Progenitor cell of endocrine pancreas (in vitro differentiated cells): ENCODE measurements around the gene PAM. TPM values are rescaled to one million over a fixed set of nuclear protein-coding genes. Genes with fewer than 3 reads are reported as not detected.

Source experiments
- DNase-seq: peaks from one replicate; pipeline ENCODE4 v3.0.0; 2021; ENCODE audit warnings: low spot score; ENCODE audit not compliant: unreplicated experiment
- H3K27ac Mint-ChIP-seq: 2 replicates; pipeline ENCODE4 v1.8.0; 2021; ENCODE audit warnings: mild to moderate bottlenecking, moderate library complexity, mixed read lengths
- H3K27me3 Mint-ChIP-seq: 2 replicates; pipeline ENCODE4 v1.8.0; 2021; ENCODE audit warnings: mixed read lengths
- H3K36me3 Mint-ChIP-seq: 2 replicates; pipeline ENCODE4 v1.8.0; 2022; ENCODE audit warnings: mixed read lengths; ENCODE audit not compliant: insufficient read depth
- H3K4me1 Mint-ChIP-seq: 2 replicates; pipeline ENCODE4 v1.8.0; 2021; ENCODE audit warnings: low read depth, mixed read lengths
- H3K4me3 Mint-ChIP-seq: 2 replicates; pipeline ENCODE4 v1.8.0; 2021; ENCODE audit warnings: low read depth, mild to moderate bottlenecking, moderate library complexity, mixed read lengths
- H3K9me3 Mint-ChIP-seq: 2 replicates; pipeline ENCODE4 v1.8.0; 2021; ENCODE audit warnings: low read depth, mixed read lengths
- total RNA-seq: library from RNA; stranded (reverse); gene quantifications from 2 replicates; pipeline ENCODE4 v1.2.1, GENCODE V29; 2021
- TF ChIP-seq, protein P1 (sequence below): fragments of 200-600 bp; sonication (generic); IDR thresholded peaks from one replicate; pipeline ENCODE4 v1.5.0; 2021; ENCODE audit warnings: antibody characterized with exemption, mild to moderate bottlenecking; ENCODE audit not compliant: unreplicated experiment

PAM gene
- total RNA-seq, 1 donor from 2014 or later = 111 TPM

DNA sequence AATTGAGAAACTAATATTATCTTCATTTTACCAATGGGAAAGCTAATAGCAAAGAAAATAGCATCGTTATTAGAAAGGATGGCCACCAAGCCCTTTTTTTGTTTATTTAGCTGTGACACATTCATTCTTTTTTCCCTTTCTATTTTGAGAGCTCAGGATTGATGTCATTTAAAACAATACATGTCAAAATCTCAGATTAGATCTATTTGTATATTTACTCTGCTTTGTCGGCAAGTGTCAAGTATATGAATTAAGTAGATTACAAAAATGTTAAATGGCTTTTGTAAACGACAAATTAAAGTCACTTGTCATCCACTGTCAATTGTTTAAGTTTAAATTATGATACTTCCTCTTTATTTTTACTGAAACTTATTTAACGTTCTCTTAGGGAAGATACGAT lies 118.9 kb downstream of the PAM start:
- H3K36me3 Mint-ChIP-seq = peaks cover 8% of the 10 kb centered on the region
- TF ChIP-seq, protein P1, sequence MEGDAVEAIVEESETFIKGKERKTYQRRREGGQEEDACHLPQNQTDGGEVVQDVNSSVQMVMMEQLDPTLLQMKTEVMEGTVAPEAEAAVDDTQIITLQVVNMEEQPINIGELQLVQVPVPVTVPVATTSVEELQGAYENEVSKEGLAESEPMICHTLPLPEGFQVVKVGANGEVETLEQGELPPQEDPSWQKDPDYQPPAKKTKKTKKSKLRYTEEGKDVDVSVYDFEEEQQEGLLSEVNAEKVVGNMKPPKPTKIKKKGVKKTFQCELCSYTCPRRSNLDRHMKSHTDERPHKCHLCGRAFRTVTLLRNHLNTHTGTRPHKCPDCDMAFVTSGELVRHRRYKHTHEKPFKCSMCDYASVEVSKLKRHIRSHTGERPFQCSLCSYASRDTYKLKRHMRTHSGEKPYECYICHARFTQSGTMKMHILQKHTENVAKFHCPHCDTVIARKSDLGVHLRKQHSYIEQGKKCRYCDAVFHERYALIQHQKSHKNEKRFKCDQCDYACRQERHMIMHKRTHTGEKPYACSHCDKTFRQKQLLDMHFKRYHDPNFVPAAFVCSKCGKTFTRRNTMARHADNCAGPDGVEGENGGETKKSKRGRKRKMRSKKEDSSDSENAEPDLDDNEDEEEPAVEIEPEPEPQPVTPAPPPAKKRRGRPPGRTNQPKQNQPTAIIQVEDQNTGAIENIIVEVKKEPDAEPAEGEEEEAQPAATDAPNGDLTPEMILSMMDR = no peak
- H3K27me3 Mint-ChIP-seq = peaks cover 45% of the 10 kb centered on the region
- DNase-seq = no peak
- H3K9me3 Mint-ChIP-seq = peaks cover 5% of the 10 kb centered on the region
- peaks cover 28% of the 10 kb centered on the region for H3K4me1 Mint-ChIP-seq
- H3K4me3 Mint-ChIP-seq = no peak overlapping the region
- no peak overlapping the region for H3K27ac Mint-ChIP-seq

DNA sequence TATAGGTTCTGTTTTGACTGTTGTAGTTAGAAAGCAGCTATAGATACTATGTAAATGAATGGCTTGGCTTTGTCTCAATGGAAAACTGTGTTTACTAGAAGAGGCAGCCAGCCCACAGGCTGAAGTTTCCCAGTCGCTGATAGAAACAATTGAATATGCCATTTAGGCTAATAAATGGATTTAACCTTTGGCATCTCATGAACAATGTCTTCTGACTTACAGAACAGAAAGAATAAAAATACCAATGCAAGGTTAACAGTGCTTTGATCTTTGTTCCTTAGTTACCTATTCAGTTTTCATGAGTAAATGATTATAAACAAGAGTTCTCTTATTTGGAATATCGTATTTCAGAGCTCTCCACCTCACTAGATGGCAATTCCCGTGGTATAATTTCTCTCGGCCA lies 120.6 kb downstream of the PAM start:
- no peak for DNase-seq
- H3K4me3 Mint-ChIP-seq = no peak overlapping the region
- no peaks in the 10 kb centered on the region for H3K9me3 Mint-ChIP-seq
- H3K27me3 Mint-ChIP-seq = peaks cover 34% of the 10 kb centered on the region
- peaks cover 4% of the 10 kb centered on the region for H3K36me3 Mint-ChIP-seq
- TF ChIP-seq, protein P1 = no peak
- peaks cover 28% of the 10 kb centered on the region for H3K4me1 Mint-ChIP-seq
- H3K27ac Mint-ChIP-seq = peak overlapping the region; percentile 30

DNA sequence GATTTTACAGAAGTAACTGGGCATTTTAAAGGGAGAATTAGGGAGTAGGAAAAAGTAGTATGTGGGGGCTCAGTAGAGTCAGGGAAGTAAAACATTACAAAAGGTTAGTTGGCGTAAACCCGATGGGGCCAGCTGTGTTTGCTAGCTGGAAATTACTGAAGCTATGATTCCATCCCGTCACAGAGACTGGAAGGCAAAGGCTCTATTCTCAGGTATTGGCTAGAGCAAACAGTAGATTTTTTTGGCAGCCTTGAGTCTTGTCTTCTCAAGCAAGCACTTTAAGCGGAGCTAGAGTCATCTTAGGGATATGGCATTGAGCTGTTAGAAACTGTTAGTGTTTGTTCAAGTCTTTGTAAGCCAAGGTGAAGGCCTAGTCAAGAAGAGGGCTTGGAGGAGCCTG lies 121.5 kb downstream of the PAM start:
- peaks cover 27% of the 10 kb centered on the region for H3K27me3 Mint-ChIP-seq
- H3K36me3 Mint-ChIP-seq = peaks cover 4% of the 10 kb centered on the region
- DNase-seq = no peak
- peaks cover 28% of the 10 kb centered on the region for H3K4me1 Mint-ChIP-seq
- TF ChIP-seq, protein P1 = no peak
- no peak overlapping the region for H3K4me3 Mint-ChIP-seq
- no peaks in the 10 kb centered on the region for H3K9me3 Mint-ChIP-seq
- H3K27ac Mint-ChIP-seq = peak overlapping the region; percentile 30

DNA sequence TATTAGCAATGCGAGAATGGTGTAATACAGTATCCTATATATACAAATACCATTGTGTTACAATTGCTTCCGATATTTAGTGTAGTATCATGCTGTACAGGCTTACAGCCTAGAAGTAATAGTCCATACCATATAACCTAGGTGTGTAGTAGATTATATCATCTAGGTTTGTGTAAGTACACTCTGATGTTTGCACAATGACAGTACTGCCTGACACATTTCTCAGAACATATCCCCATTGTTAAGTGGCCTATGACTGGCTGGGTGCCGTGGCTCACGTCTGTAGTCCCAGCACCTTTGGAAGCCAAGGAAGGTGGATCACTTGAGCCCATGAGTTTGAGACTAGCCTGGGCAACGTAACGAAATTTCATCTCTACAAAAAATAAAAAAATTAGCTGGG lies 124.6 kb downstream of the PAM start:
- Mint-ChIP-seq H3K4me1 (peaks cover 19% of the 10 kb centered on the region), H3K4me3 (no peak overlapping the region), H3K27me3 (peaks cover 8% of the 10 kb centered on the region), H3K27ac (no peak overlapping the region), H3K9me3 (peaks cover 10% of the 10 kb centered on the region), H3K36me3 (peaks cover 10% of the 10 kb centered on the region)
- TF ChIP-seq, protein P1 = no peak
- DNase-seq = no peak

DNA sequence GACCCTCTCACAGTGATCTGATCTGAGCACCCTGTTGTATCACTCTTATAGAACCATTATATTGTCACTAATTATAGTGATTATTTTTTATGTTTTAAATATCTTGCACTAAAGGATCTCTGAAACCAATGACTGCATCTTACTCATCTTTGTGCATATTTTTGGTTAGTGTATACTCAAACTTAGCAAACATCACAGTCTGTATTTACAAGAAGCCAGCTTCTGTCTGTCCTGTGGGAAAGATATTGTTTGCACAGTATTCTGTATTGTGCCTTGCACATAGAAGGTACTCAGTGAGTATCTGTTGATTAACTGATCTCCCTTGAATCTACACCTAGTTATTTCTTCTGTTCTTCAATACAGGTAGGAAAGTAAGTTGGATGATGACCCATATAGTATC lies 131.5 kb downstream of the PAM start:
- peaks cover 8% of the 10 kb centered on the region for H3K36me3 Mint-ChIP-seq
- H3K4me3 Mint-ChIP-seq = no peak overlapping the region
- TF ChIP-seq, protein P1 = no peak
- no peaks in the 10 kb centered on the region for H3K4me1 Mint-ChIP-seq
- H3K27me3 Mint-ChIP-seq = peaks cover 4% of the 10 kb centered on the region
- no peak for DNase-seq
- peaks cover 10% of the 10 kb centered on the region for H3K9me3 Mint-ChIP-seq
- no peak overlapping the region for H3K27ac Mint-ChIP-seq
